Choroid plexus epithelial cell (primary cell): Measurements from ENCODE around the gene OPHN1.

ENCODE experiments used
- DNase-seq: peaks from one replicate; pipeline ENCODE4 v3.0.0-alpha.2; 2010; ENCODE audit warnings: low read depth
- H3K4me3 ChIP-seq: 2 replicates; pipeline ENCODE4 v1.5.1; 2011; ENCODE audit warnings: low read depth, mild to moderate bottlenecking, control low read depth, low read length, moderate library complexity
- TF ChIP-seq, protein P1 (sequence below): conservative IDR thresholded peaks from 2 replicates; pipeline ENCODE4 v1.5.1; 2011; ENCODE audit warnings: low read depth, mild to moderate bottlenecking, control low read depth, inconsistent platforms, low read length, moderate library complexity

Gene OPHN1

DNA sequence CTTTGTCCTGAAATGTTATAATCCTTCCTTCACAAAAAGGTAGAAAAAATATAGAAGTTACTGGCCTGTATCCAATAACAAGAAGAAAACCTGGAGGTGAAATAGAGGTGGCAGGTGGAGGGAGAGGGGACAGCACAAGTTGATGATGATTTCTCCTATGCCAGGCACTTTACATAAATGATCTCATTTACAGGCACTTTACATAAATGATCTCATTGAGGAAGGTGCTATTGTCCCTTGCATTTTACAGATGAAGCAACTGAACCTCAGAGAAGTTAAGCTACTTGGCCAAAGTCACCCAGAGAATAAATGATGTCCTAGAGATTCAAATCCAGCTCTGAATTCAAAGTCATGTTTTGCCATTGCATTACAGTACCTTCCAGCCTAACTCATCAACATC is 7.1 kb upstream of the OPHN1 start:
- no peak overlapping the region for H3K4me3 ChIP-seq
- no peak for DNase-seq
- TF ChIP-seq, protein P1, sequence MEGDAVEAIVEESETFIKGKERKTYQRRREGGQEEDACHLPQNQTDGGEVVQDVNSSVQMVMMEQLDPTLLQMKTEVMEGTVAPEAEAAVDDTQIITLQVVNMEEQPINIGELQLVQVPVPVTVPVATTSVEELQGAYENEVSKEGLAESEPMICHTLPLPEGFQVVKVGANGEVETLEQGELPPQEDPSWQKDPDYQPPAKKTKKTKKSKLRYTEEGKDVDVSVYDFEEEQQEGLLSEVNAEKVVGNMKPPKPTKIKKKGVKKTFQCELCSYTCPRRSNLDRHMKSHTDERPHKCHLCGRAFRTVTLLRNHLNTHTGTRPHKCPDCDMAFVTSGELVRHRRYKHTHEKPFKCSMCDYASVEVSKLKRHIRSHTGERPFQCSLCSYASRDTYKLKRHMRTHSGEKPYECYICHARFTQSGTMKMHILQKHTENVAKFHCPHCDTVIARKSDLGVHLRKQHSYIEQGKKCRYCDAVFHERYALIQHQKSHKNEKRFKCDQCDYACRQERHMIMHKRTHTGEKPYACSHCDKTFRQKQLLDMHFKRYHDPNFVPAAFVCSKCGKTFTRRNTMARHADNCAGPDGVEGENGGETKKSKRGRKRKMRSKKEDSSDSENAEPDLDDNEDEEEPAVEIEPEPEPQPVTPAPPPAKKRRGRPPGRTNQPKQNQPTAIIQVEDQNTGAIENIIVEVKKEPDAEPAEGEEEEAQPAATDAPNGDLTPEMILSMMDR: no peak

DNA sequence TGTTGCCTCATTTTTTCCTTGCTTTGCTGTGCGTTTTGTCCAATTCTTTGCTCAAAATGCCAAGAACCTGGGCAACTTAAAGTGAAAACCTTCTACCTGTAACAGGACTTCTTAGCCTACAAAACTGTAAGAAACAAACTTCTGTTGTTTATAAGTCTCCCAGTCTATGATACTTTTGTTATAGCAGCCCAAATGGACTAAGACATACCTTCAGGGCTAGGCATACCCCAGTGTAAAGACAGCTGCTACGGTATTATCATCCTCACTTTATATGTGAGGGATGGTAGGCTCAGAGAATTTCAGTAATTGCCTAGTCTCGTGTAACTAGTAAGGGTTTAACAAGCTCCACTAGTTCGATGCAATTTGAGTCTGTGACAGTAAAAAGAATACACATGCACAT is 6.0 kb upstream of the OPHN1 start:
- TF ChIP-seq, protein P1: no peak
- no peak overlapping the region for H3K4me3 ChIP-seq
- no peak for DNase-seq

DNA sequence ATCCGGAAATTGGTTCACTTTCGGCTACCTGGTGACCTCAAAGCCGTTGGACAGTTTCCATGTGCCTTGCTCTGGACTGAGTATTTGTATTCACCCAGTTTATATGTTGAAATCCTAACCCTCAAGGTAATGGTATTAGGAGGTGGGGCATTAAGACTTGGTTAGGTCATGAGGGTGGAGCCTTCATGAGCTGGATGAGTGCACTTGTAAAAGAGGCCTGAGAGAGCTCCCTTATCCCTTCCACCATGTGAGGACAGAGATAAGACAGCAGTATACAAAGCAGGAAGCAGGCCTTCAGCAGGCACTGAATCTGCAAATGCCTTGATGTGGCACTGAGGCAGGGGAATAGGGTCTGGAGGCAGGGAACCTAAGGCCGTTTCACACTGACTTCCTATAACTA is 5.3 kb upstream of the OPHN1 start:
- TF ChIP-seq, protein P1: no peak

DNA sequence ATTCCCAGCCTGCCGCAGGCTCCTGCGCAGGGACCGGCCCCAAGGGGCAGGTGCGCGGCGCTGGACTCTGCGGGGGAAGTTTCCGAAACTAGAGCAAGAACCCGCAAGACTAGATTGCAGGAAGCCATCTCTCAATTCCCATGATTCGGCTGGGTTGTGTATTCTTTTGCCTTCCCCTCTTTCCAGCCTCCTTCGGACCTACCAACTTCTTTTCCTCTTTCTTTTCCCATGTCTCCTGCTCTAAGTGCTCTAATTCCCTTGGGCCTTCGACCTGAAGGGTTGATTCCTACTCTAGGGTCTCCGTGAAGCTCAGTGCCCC is 645 bp upstream of the OPHN1 start:
- peak overlapping the region; percentile 66 for H3K4me3 ChIP-seq
- DNase-seq: no peak
- TF ChIP-seq, protein P1: no peak

More for the DNA sequence above, 5.3 kb upstream of the OPHN1 start:
- no peak for DNase-seq
- no peak overlapping the region for H3K4me3 ChIP-seq

DNA sequence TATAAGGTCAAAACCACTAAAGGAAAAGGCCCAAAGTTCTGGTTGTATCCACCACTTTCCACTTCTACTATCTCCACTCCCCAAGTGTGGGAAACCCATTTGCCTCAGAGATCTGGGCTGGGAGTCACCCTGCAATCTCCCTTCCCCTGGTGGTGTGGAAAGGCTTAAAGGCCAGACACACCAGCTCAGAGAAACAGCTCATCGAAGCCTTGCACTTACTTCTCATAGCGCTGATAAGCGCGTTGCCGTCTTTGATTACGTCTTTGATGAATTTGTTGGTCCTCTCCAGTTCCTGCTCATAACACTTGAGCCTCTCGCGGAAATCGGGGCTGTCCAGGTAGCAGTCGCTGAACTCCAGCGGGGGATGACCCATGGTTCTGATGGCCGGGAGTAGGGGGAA is 647 bp downstream of the OPHN1 start:
- TF ChIP-seq, protein P1: peak; percentile 11
- H3K4me3 ChIP-seq: peak overlapping the region; percentile 66
- DNase-seq: no peak

DNA sequence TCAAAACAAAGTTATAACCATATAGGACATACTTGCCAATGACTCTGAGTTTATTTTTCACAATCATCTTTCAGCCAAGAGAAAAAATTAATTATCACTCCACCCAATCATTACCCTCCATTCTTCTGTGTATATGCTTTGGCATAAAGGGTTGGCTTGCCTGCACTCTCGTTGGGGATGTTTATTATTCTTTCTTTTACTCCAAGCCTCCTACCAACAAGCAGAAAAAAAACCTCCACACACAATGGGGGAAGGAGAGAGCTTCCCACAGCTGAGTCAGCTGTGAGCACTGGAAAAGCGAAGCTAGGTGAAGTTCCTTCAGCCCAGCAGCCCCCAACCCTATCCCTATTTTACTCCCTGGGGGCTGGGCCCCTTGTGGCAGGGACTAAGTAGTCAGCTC is 1.5 kb downstream of the OPHN1 start:
- no peak for DNase-seq
- H3K4me3 ChIP-seq: no peak overlapping the region
- TF ChIP-seq, protein P1: no peak

DNA sequence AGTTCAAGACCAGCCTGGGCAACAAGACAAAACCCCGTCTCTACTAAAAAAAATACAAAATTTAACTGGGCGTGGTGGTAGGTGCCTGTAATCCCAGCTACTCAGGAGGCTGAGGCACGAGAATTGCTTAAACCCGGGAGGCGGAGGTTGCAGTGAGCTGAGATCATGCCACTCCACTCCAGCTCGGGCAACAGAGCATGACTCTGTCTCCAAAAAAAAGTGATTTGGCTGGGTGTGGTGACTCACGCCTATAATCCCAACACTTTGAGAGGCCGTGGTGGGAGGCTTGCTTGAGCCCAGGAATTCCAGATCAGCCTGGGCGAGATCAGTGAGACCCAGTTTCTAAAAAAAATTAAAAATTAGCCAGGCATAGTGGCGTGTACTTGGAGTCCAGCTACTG is 4.1 kb downstream of the OPHN1 start:
- no peak overlapping the region for H3K4me3 ChIP-seq
- no peak for DNase-seq
- TF ChIP-seq, protein P1: no peak
